Neural progenitor cell (in vitro differentiated cells): ENCODE measurements around the gene MYOZ3.

Experiments
- CTCF ChIP-seq: fragments of 200-600 bp; sonication (generic); IDR thresholded peaks from 2 replicates; pipeline ENCODE4 v1.5.1; 2017; ENCODE audit warnings: antibody characterized with exemption, mild to moderate bottlenecking
- EZH2 ChIP-seq: fragments of 200-600 bp; sonication (generic); IDR thresholded peaks from 2 replicates; pipeline ENCODE4 v1.6.1; 2017; ENCODE audit warnings: antibody characterized with exemption, mild to moderate bottlenecking, moderate library complexity
- EZH2phosphoT487 ChIP-seq: fragments of 200-600 bp; sonication (generic); IDR thresholded peaks from 2 replicates; pipeline ENCODE4 v1.6.1; 2017; ENCODE audit warnings: antibody characterized with exemption

- TF ChIP-seq CTCF (no peak), EZH2 (no peak), EZH2phosphoT487 (no peak)
Observed at GRCh38 chr5:150648294-150649107, 12.6 kb upstream of the MYOZ3 start.
